OCI-LY1 (cell line): ENCODE results near the gene FBXL14.

ENCODE experiments used
- H2AFZ ChIP-seq: fragments of 200-600 bp; sonication (generic), shearing (Covaris generic); 2 replicates; pipeline ENCODE4 v1.6.0; 2014; ENCODE audit warnings: antibody characterized with exemption, mild to moderate bottlenecking, low read length
- H3F3A ChIP-seq: fragments of 200-600 bp; sonication (generic), shearing (Covaris generic); 2 replicates; pipeline ENCODE4 v1.6.0; 2014; ENCODE audit warnings: mild to moderate bottlenecking, antibody characterized with exemption, low read length, moderate library complexity; ENCODE audit not compliant: insufficient read depth
- H3K27ac ChIP-seq: fragments of 200-600 bp; sonication (generic); 2 replicates; pipeline ENCODE4 v1.5.1; 2014; ENCODE audit warnings: low read length, mixed run types, mild to moderate bottlenecking, low read depth; ENCODE audit not compliant: poor library complexity, severe bottlenecking
- H3K27me3 ChIP-seq: fragments of 200-600 bp; sonication (generic); 2 replicates; pipeline ENCODE4 v1.6.0; 2014; ENCODE audit warnings: antibody characterized with exemption, mild to moderate bottlenecking, low read length, moderate library complexity; ENCODE audit not compliant: insufficient read depth
- H3K36me3 ChIP-seq: fragments of 200-600 bp; sonication (generic); 2 replicates; pipeline ENCODE4 v1.6.1; 2014; ENCODE audit warnings: mild to moderate bottlenecking, antibody characterized with exemption, low read length, moderate library complexity, mixed read lengths; ENCODE audit not compliant: insufficient read depth
- H3K4me1 ChIP-seq: fragments of 200-600 bp; sonication (generic); 2 replicates; pipeline ENCODE4 v1.5.1; 2014; ENCODE audit warnings: mild to moderate bottlenecking, low read length, moderate library complexity; ENCODE audit not compliant: insufficient read depth, severe bottlenecking
- H3K4me2 ChIP-seq: fragments of 200-600 bp; sonication (generic), shearing (Covaris generic); 2 replicates; pipeline ENCODE4 v1.6.1; 2014; ENCODE audit warnings: low read length
- H3K4me3 ChIP-seq: fragments of 200-600 bp; sonication (generic); 2 replicates; pipeline ENCODE4 v1.5.1; 2014; ENCODE audit warnings: low read length, low read depth, mild to moderate bottlenecking, mixed read lengths; ENCODE audit not compliant: poor library complexity, severe bottlenecking
- H3K79me2 ChIP-seq: fragments of 200-600 bp; shearing (Covaris generic); 2 replicates; pipeline ENCODE4 v1.6.1; 2016; ENCODE audit warnings: mixed run types, low read length, mixed read lengths; ENCODE audit not compliant: insufficient read depth
- H3K9ac ChIP-seq: fragments of 200-600 bp; sonication (generic), shearing (Covaris generic); 2 replicates; pipeline ENCODE4 v1.6.1; 2014; ENCODE audit warnings: mild to moderate bottlenecking, low read length, mixed read lengths
- H3K9me2 ChIP-seq: fragments of 200-600 bp; sonication (generic), shearing (Covaris generic); 2 replicates; pipeline ENCODE4 v1.6.1; 2014; ENCODE audit warnings: low read depth, mild to moderate bottlenecking, low read length, mixed read lengths
- H3K9me3 ChIP-seq: fragments of 200-600 bp; shearing (Covaris generic); 2 replicates; pipeline ENCODE4 v1.6.1; 2014; ENCODE audit warnings: low read length, mixed read lengths
- H4K20me1 ChIP-seq: fragments of 200-600 bp; sonication (generic), shearing (Covaris generic); 2 replicates; pipeline ENCODE4 v1.6.0; 2016; ENCODE audit warnings: mild to moderate bottlenecking, low read length; ENCODE audit not compliant: insufficient read depth
- CTCF ChIP-seq: fragments of 200-600 bp; sonication (generic), shearing (Covaris generic); IDR thresholded peaks from 2 replicates; pipeline ENCODE4 v1.5.1; 2017; ENCODE audit warnings: mild to moderate bottlenecking, antibody characterized with exemption, low read length, moderate library complexity, mixed read lengths
- EZH2 ChIP-seq: fragments of 200-600 bp; sonication (generic), shearing (Covaris generic); IDR thresholded peaks from 2 replicates; pipeline ENCODE4 v1.8.0; 2017; ENCODE audit warnings: borderline replicate concordance, mixed run types, mild to moderate bottlenecking, antibody characterized with exemption, low read length, moderate library complexity, mixed read lengths

FBXL14 gene

GRCh38 chr12:1575408-1576401 is 18.7 kb downstream of the FBXL14 start:
- H3K4me3 ChIP-seq = no peak overlapping the region
- H3K9me2 ChIP-seq = no peaks in the 10 kb centered on the region
- no peak overlapping the region for H3K27ac ChIP-seq
- H3K9me3 ChIP-seq = no peaks in the 10 kb centered on the region
- no peak overlapping the region for H3K4me2 ChIP-seq
- H3K79me2 ChIP-seq = no peaks in the 10 kb centered on the region
- H2AFZ ChIP-seq = no peak overlapping the region
- TF ChIP-seq EZH2 (no peak), CTCF (no peak)
- H3K9ac ChIP-seq = no peak overlapping the region
- H4K20me1 ChIP-seq = no peaks in the 10 kb centered on the region
- H3F3A ChIP-seq = peaks cover 5% of the 10 kb centered on the region; the same call in 1 of the 2 replicates
- H3K27me3 ChIP-seq = no peaks in the 10 kb centered on the region
- H3K4me1 ChIP-seq = peaks cover 13% of the 10 kb centered on the region
- no peaks in the 10 kb centered on the region for H3K36me3 ChIP-seq

GRCh38 chr12:1574865-1575259 is 19.5 kb downstream of the FBXL14 start:
- Histone ChIP-seq H3F3A (peaks cover 5% of the 10 kb centered on the region; the same call in 1 of the 2 replicates), H3K27me3 (no peaks in the 10 kb centered on the region), H3K9ac (no peak overlapping the region), H3K9me2 (no peaks in the 10 kb centered on the region), H3K9me3 (no peaks in the 10 kb centered on the region), H3K4me1 (peaks cover 13% of the 10 kb centered on the region), H3K27ac (no peak overlapping the region), H3K79me2 (no peaks in the 10 kb centered on the region), H3K4me3 (no peak overlapping the region), H3K36me3 (no peaks in the 10 kb centered on the region), H4K20me1 (no peaks in the 10 kb centered on the region), H3K4me2 (no peak overlapping the region), H2AFZ (no peak overlapping the region)
- TF ChIP-seq EZH2 (no peak), CTCF (no peak)

GRCh38 chr12:1573960-1574864 is 20.2 kb downstream of the FBXL14 start:
- Histone ChIP-seq H3K36me3 (no peaks in the 10 kb centered on the region), H4K20me1 (no peaks in the 10 kb centered on the region), H3K9ac (no peak overlapping the region), H3K27me3 (no peaks in the 10 kb centered on the region), H3K4me3 (no peak overlapping the region), H3K4me1 (peaks cover 13% of the 10 kb centered on the region), H3K27ac (no peak overlapping the region), H3K4me2 (no peak overlapping the region), H3F3A (peaks cover 5% of the 10 kb centered on the region; the same call in 1 of the 2 replicates), H3K79me2 (no peaks in the 10 kb centered on the region), H2AFZ (no peak overlapping the region), H3K9me3 (no peaks in the 10 kb centered on the region), H3K9me2 (no peaks in the 10 kb centered on the region)
- TF ChIP-seq CTCF (no peak), EZH2 (no peak)
